Measurements from ENCODE around the gene MLX.

Gene MLX

DNA sequence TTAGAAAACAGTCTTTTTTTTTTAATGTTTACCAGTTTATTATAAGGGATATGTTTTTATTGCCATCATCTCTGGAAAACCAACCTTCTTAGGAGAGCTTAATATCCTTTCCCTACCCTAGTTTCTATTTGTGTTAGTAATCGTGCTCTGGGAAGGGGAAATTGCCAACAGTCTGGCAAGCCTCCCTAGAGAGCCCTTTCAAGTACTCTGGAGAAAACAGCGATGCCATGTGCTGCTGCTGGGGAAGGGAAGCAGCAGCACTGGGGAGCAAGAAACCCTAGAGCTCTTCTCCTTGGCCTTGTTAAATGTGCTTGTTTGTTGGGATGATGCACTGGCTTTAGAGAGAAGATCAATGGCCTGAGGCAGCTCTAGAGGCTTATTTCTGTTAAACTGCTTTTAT, 32.0 kb downstream of the MLX start:
- H3K4me3 ChIP-seq (replicated peaks; ENCODE audit: insufficient read depth, low read length), result no peak overlapping the region
- TF ChIP-seq, protein P1, sequence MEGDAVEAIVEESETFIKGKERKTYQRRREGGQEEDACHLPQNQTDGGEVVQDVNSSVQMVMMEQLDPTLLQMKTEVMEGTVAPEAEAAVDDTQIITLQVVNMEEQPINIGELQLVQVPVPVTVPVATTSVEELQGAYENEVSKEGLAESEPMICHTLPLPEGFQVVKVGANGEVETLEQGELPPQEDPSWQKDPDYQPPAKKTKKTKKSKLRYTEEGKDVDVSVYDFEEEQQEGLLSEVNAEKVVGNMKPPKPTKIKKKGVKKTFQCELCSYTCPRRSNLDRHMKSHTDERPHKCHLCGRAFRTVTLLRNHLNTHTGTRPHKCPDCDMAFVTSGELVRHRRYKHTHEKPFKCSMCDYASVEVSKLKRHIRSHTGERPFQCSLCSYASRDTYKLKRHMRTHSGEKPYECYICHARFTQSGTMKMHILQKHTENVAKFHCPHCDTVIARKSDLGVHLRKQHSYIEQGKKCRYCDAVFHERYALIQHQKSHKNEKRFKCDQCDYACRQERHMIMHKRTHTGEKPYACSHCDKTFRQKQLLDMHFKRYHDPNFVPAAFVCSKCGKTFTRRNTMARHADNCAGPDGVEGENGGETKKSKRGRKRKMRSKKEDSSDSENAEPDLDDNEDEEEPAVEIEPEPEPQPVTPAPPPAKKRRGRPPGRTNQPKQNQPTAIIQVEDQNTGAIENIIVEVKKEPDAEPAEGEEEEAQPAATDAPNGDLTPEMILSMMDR (IDR thresholded peaks at IDR 0.05; ENCODE audit: insufficient read depth, low read length), result no peak
- TF ChIP-seq, protein P2, sequence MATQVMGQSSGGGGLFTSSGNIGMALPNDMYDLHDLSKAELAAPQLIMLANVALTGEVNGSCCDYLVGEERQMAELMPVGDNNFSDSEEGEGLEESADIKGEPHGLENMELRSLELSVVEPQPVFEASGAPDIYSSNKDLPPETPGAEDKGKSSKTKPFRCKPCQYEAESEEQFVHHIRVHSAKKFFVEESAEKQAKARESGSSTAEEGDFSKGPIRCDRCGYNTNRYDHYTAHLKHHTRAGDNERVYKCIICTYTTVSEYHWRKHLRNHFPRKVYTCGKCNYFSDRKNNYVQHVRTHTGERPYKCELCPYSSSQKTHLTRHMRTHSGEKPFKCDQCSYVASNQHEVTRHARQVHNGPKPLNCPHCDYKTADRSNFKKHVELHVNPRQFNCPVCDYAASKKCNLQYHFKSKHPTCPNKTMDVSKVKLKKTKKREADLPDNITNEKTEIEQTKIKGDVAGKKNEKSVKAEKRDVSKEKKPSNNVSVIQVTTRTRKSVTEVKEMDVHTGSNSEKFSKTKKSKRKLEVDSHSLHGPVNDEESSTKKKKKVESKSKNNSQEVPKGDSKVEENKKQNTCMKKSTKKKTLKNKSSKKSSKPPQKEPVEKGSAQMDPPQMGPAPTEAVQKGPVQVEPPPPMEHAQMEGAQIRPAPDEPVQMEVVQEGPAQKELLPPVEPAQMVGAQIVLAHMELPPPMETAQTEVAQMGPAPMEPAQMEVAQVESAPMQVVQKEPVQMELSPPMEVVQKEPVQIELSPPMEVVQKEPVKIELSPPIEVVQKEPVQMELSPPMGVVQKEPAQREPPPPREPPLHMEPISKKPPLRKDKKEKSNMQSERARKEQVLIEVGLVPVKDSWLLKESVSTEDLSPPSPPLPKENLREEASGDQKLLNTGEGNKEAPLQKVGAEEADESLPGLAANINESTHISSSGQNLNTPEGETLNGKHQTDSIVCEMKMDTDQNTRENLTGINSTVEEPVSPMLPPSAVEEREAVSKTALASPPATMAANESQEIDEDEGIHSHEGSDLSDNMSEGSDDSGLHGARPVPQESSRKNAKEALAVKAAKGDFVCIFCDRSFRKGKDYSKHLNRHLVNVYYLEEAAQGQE (IDR thresholded peaks at IDR 0.05; ENCODE audit: insufficient replicate concordance, low read depth), result no peak
- no peak for TF ChIP-seq GABPA (IDR thresholded peaks at IDR 0.05; ENCODE audit: low read depth)
- TF ChIP-seq POLR2AphosphoS5 (IDR thresholded peaks at IDR 0.05; ENCODE audit: low read depth), result no peak
- no peak for TF ChIP-seq SPI1 (IDR thresholded peaks at IDR 0.05; ENCODE audit: borderline replicate concordance, low read depth)
- no peak overlapping the region for H3K27ac ChIP-seq (replicated peaks)
- DNase-seq (ENCODE audit: low read depth in 1 of 2, low spot score in 1 of 2), result no peak
- H3K27me3 ChIP-seq (ENCODE audit: insufficient read depth, poor library complexity, severe bottlenecking), result no peaks in the 10 kb centered on the region

DNA sequence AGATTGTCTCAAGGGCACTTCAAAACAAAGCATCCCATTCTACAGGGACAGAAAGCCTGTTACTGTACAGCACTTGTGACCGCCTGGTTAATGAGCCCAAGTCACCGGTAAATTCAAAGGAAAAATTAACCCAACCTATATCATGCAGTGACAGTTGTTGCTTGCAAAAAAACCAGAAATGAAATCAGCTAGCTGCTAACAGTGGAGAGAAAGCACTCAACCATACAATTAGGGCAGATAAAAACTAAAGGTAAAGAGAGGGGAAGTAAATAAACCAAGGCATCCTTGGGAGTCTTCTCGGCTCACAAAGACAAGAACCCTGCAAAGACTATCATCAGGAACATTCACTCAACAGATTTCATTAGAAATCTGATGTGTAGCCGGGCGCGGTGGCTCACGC, 36.4 kb downstream of the MLX start:
- H3K27me3 ChIP-seq (ENCODE audit: insufficient read depth, poor library complexity, severe bottlenecking), result no peaks in the 10 kb centered on the region
- H3K4me3 ChIP-seq (replicated peaks; ENCODE audit: insufficient read depth, low read length), result no peak overlapping the region
- TF ChIP-seq SPI1 (IDR thresholded peaks at IDR 0.05; ENCODE audit: borderline replicate concordance, low read depth) (no peak), POLR2AphosphoS5 (IDR thresholded peaks at IDR 0.05; ENCODE audit: low read depth) (no peak), GABPA (IDR thresholded peaks at IDR 0.05; ENCODE audit: low read depth) (no peak)
- TF ChIP-seq, protein P1 (IDR thresholded peaks at IDR 0.05; ENCODE audit: insufficient read depth, low read length), result no peak
- TF ChIP-seq, protein P2 (IDR thresholded peaks at IDR 0.05; ENCODE audit: insufficient replicate concordance, low read depth), result no peak
- H3K27ac ChIP-seq (replicated peaks), result no peak overlapping the region
- DNase-seq (ENCODE audit: low read depth in 1 of 2, low spot score in 1 of 2), result no peak

DNA sequence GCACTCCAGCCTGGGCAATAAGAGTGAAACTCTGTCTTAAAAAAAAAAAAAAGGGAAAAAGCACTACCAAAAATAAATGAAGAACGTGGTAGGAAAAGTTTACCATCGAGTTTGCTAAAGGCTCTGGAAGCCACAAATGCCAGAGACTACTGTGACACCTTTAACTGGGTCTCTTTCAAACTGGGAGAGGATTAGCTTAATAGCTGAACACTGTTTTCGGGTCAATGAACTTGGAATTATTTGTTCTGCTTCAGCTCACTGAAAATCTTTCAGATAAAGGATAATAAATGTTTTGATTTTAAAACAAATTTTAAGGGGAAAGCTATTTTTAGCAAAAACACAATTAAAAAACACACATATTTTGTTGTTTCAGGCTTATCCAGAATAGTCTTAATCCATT, 40.9 kb downstream of the MLX start:
- H3K4me3 ChIP-seq (replicated peaks; ENCODE audit: insufficient read depth, low read length), result peak overlapping the region; percentile 82
- peak overlapping the region; percentile 77 for H3K27ac ChIP-seq (replicated peaks)
- H3K27me3 ChIP-seq (ENCODE audit: insufficient read depth, poor library complexity, severe bottlenecking), result no peaks in the 10 kb centered on the region
- TF ChIP-seq, protein P2 (IDR thresholded peaks at IDR 0.05; ENCODE audit: insufficient replicate concordance, low read depth), result no peak
- TF ChIP-seq GABPA (IDR thresholded peaks at IDR 0.05; ENCODE audit: low read depth), result no peak
- TF ChIP-seq, protein P1 (IDR thresholded peaks at IDR 0.05; ENCODE audit: insufficient read depth, low read length), result no peak
- no peak for TF ChIP-seq POLR2AphosphoS5 (IDR thresholded peaks at IDR 0.05; ENCODE audit: low read depth)
- no peak for TF ChIP-seq SPI1 (IDR thresholded peaks at IDR 0.05; ENCODE audit: borderline replicate concordance, low read depth)
- DNase-seq (ENCODE audit: low read depth in 1 of 2, low spot score in 1 of 2), result no peak
